GM12891 (cell line): ENCODE data around the gene FGGY.

Source experiments
- POLR2A ChIP-seq: IDR thresholded peaks from 2 replicates; pipeline ENCODE4 v1.6.1; 2011; ENCODE audit warnings: low read depth, low read length, control low read depth
- TAF1 ChIP-seq: IDR thresholded peaks from 2 replicates; pipeline ENCODE4 v1.6.1; 2011; ENCODE audit warnings: low read depth, low read length, control low read depth

DNA sequence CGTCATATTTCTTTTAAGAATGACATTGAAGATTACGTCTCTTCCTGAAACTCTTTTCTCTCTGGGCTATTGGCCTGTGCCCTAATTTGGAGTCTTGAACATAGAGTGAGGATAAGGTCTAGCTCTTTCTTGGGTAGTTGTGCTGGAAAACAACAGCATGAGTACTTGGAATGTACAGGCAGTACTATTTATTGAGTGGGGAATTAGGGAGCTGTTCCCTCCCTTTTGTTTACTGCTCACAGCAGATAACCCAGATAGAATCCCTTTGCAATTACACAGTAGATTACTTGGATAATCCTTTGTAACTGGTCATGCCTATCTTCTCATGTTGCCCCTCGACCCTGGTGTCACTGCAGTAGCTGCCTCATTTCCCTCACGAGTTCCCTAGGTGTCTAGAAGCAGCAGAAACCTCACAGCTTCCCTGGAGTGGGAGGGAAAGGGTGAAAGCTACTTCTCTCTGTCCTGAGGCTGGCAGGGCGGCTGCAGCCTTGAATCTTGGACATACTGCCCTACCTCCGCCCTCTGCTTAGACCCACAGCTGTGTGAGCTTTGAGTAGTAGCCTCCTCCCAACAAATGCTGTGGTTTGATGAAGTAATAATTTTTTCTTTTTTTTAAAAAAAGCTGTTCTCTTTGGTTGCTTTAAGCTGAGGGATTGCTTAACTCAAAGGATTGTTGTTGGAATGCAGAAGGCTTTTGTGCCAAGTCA is 70.6 kb downstream of the FGGY start:
- TF ChIP-seq TAF1 (no peak), POLR2A (no peak)
